Subcutaneous adipose tissue (tissue), 4 donors: ENCODE data around the gene NDUFS2. TPM values are rescaled to one million over a fixed set of nuclear protein-coding genes. Genes with fewer than 3 reads are reported as not detected.

Source experiments
- total RNA-seq, 4 donors: library from RNA; depleted of rRNA; stranded (reverse); fragments of >200 nt; gene quantifications; one replicate each; pipeline ENCODE4 v1.1.0, GENCODE V29; 2016
- TF ChIP-seq, protein P1 (sequence below): fragments of 450-650 bp; IDR thresholded peaks from one replicate; pipeline ENCODE4 v1.5.1; 2016; ENCODE audit warnings: low read depth, mild to moderate bottlenecking, control low read depth, antibody characterized with exemption, moderate library complexity

Gene NDUFS2
- total RNA-seq, 4 donors from 2014 or later, result 74.7 to 125 (median 106) TPM

DNA sequence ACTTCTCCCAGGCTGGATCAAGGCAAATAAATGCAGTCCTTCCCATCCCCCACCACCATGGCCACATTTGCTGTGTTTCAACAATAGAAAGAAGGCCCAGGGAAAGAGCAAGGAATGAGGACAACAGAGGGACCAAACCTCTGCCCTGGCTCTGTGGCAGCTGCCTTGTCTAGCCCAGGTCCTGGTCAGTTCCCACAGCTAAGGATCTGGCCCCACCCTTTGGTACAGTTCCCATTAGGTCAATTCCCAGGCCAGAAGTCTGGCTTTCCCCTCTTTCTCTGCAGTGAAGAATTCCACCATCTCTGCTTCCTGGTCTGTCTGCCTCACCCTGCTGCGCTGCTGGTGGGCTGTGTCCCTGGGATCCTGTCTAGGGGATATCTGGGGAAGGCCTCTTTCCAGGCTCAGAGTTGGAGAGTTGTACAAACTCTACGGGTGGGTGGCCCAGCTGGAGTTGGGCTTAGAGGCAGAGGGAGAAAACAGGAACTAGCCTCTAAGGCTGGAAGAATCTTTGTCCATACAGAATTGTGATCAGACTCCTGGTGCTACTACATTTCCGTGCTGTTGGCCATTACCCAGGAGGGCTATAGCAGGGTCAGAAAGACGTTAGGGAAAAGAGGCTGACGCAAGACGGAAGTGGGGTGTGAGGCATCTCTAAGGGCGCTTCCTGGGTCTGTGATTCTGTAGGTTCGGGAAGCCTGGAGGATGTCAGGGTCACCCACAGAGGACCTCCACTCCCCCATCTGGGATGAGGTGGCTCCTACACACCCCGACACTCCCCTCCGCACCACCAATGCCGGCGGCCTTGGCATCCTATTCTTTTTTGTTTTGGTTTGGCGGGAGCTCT is 953 bp upstream of the NDUFS2 start:
- TF ChIP-seq, protein P1, sequence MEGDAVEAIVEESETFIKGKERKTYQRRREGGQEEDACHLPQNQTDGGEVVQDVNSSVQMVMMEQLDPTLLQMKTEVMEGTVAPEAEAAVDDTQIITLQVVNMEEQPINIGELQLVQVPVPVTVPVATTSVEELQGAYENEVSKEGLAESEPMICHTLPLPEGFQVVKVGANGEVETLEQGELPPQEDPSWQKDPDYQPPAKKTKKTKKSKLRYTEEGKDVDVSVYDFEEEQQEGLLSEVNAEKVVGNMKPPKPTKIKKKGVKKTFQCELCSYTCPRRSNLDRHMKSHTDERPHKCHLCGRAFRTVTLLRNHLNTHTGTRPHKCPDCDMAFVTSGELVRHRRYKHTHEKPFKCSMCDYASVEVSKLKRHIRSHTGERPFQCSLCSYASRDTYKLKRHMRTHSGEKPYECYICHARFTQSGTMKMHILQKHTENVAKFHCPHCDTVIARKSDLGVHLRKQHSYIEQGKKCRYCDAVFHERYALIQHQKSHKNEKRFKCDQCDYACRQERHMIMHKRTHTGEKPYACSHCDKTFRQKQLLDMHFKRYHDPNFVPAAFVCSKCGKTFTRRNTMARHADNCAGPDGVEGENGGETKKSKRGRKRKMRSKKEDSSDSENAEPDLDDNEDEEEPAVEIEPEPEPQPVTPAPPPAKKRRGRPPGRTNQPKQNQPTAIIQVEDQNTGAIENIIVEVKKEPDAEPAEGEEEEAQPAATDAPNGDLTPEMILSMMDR, result no peak

DNA sequence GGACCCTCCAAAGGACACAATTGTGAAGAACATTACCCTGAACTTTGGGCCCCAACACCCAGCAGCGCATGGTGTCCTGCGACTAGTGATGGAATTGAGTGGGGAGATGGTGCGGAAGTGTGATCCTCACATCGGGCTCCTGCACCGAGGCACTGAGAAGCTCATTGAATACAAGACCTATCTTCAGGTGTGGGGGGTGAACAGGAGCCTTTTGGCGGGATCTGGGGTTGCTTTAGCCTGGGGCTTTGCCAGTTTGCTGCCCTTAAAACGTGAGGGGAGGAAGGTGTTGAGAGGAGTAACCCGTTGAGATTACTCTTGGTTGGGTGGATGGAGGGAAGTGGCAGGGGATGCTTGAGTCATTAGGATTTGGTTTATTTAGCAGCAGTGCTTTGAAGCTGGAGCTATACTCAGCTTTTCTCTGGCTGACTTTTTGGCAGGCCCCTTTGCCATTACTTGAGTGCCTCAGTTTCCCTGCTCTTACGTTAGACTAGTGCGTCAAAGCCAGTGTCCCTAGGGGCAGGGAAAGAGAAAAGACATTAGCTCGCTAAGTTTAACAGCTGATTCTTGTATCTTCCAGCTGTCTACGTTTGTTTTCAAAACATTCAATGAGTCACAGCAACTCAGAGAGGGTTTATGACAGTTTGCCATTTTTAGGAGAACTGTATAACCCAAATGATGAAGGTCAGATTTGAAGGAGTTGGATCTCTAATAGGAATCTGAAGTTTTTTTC is 4.4 kb downstream of the NDUFS2 start:
- TF ChIP-seq, protein P1, result no peak

DNA sequence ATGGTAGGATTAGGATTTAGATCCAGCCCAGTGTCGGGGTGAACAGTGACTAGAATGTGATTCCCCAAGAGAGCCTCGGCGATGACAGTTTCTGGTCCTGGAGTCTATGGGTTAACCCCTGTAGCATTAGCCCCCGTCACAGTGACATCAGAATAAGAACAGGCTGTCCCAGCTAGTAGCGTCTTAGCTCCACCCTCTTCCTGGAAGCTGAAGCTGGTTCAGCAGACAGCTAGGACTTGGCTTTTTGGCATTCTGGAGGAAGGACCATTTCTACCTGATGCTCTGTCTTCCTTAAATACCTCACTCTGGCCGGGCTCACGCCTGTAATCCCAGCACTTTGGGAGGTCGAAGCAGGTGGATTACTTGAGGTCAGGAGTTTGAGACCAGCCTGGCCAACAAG is 5.0 kb downstream of the NDUFS2 start:
- TF ChIP-seq, protein P1, result no peak

DNA sequence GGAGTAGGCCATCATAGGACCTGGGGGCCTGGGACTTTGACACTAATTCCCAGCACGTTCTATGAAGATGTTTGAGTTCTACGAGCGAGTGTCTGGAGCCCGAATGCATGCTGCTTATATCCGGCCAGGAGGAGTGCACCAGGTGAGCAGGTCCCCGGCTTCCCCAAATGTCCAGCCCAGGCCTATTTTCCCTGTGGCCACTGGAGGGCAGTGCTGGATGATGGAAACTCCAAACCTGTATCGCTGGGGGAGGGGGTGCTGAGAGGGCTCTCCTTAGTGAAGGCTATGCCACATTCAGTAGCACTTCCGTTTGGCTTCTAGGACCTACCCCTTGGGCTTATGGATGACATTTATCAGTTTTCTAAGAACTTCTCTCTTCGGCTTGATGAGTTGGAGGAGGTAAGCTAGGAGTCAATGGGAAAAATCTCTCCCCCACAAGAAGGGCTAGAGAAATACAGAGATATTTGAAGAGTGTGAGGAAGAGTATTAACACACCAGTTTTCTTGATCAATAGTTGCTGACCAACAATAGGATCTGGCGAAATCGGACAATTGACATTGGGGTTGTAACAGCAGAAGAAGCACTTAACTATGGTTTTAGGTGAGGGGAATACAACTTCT is 7.7 kb downstream of the NDUFS2 start:
- TF ChIP-seq, protein P1, result no peak

DNA sequence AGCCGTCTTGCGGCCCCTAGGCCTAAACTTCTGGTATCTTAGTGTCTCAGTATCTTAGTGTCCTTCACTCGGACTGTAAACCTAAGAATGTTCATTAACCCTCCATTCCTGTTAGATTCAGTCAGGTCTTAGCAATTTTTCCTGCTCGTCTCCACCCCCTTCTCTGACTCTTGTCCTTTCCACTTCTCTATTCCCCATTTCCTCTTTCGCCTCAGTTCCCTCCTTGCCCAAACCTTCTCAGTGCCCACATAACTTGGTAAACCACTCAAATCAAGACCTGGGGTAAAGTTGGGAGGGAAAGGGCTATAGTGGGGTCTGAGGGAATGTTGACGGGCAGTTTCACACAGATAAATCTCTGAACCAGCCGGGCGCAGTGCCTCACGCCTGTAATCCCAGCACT is 12.2 kb downstream of the NDUFS2 start:
- TF ChIP-seq, protein P1, result no peak

DNA sequence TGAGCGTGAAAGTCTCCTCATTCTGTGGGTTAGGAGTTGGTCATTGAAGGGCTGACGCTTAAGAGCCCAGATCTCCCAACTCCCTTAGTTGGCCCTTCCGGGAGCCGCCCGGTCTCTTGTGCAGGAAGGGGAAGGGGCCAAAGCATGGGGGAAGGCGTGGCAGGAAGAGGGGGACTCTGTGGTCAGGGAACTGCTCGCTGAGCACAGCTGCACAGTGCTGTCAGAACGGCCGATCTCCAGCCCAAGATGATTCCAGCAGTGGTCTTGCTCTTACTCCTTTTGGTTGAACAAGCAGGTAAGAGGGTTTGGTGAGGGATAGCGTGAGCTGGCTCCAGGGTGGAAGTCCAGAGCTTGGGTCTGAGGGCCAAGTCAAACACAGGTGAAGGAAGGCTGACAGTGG is 12.9 kb downstream of the NDUFS2 start, which contains the start of gene FCER1G:
Gene FCER1G, plus strand, starts transcription at position 220 of the 400 bp plus-strand sequence. Its CDS starts 27 bp downstream, at position 247.
- TF ChIP-seq, protein P1, result no peak
